Retinal pigment epithelial cell (primary cell): ENCODE measurements around the gene KCND3.

Source experiments
- DNase-seq: peaks from one replicate; pipeline ENCODE4 v3.0.0-alpha.2; 2010; ENCODE audit warnings: low read depth
- H3K4me3 ChIP-seq: 2 replicates; pipeline ENCODE4 v1.5.1; 2011; ENCODE audit warnings: mild to moderate bottlenecking, low read length, control low read depth, moderate library complexity
- TF ChIP-seq, protein P1 (sequence below): conservative IDR thresholded peaks from 2 replicates; pipeline ENCODE4 v1.5.1; 2011; ENCODE audit warnings: low read depth, low read length, control low read depth, inconsistent platforms

Gene KCND3

DNA sequence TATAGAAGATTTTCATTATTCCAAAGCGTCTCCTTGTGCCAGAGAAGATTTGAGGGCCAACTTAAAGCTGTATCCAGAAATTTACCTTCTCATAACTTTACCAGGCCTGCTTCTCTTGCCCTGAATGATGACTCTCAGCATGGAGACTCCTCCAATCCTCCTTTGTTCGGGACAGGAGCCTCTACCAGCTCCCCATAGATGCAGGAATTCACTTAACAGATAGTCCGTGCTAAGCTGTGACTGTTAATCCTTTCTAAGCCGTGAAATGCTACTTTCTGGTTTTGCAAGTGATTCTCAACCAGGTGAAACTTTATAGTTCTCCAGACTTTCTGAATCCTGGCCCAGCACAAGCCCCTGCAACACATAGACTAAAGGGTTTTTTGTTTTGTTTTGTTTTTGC is 31.8 kb upstream of the KCND3 start:
- H3K4me3 ChIP-seq = no peak overlapping the region
- no peak for DNase-seq
- TF ChIP-seq, protein P1, sequence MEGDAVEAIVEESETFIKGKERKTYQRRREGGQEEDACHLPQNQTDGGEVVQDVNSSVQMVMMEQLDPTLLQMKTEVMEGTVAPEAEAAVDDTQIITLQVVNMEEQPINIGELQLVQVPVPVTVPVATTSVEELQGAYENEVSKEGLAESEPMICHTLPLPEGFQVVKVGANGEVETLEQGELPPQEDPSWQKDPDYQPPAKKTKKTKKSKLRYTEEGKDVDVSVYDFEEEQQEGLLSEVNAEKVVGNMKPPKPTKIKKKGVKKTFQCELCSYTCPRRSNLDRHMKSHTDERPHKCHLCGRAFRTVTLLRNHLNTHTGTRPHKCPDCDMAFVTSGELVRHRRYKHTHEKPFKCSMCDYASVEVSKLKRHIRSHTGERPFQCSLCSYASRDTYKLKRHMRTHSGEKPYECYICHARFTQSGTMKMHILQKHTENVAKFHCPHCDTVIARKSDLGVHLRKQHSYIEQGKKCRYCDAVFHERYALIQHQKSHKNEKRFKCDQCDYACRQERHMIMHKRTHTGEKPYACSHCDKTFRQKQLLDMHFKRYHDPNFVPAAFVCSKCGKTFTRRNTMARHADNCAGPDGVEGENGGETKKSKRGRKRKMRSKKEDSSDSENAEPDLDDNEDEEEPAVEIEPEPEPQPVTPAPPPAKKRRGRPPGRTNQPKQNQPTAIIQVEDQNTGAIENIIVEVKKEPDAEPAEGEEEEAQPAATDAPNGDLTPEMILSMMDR = no peak

DNA sequence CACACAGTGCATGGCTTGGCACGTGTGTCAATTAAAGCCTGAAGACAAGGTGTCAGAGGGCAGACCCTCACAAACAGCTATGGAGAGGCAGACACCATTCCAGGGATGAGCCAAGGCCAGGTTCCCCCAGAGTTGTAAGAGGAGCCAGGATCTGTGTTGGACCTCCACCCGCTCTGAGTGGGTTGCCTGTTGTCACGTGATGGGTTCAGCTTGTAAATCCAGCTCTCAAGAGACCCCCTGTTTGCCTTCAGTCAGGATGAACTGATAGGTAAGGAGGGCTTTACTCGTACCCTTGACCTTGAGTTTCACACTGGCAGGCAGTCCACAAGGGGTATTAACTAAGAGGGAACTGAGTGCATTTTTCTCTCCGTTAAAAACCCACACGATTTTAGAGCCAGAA is 27.7 kb upstream of the KCND3 start:
- TF ChIP-seq, protein P1 = no peak
- DNase-seq = no peak
- no peak overlapping the region for H3K4me3 ChIP-seq

DNA sequence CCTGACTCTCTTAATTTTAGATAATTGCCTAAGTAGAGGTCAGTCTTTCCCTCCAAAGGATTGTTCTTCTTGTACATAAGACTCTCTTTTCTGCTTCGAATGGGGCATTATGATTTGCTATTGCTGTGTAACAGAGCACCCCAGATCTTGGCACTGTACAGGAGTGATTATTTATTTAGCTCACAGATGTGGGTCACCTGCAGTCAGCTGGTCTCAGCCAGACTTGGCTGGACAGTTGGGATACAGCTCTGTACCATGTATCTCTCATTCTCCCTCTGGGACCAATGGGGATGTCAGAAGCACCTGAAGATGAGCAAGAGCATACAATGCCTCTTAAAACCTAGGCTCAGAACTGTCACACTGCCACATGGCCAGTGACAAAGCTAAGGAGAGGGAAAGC is 23.4 kb upstream of the KCND3 start:
- no peak overlapping the region for H3K4me3 ChIP-seq
- DNase-seq = no peak
- TF ChIP-seq, protein P1 = no peak

DNA sequence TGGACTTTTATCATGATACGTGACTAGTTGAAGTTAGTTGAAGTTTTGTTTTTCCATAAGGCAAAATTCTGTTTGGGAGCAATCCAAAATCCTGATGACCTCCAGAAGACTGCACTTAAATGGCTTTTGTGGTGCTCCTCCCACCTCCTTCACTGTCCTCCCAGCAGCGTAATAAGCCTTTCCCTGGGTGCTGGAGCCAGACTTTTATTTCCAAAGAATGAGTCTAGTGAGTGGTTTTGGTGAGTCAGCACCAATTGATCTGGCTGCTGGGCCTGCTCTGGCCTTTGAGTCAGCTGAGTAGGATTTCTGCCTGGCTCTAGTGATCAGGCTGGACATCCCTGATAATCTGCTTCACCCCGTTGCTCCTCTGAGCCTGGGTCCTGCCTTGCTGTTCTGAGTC is 21.7 kb upstream of the KCND3 start:
- TF ChIP-seq, protein P1 = no peak
- peak; percentile 12 for DNase-seq

DNA sequence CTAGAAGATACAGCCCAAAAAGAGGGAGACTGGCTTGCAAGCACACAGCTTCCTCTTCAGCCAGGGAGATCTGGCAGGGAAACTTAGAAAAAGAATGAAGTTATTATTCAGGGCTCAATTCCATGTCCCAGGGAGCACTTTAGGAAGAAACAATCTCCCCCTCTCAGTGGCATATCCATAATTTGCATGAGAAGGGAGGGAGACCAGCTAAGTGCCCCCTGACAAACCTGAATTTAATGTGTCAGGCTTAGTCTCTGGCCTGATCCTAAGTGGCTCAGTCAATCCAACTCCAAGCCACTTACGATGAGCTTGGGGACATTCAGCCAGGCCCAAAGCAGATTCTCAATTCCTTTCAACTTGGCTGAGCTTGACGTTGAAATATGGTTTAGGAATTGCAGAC is 17.7 kb upstream of the KCND3 start:
- DNase-seq = no peak
- no peak overlapping the region for H3K4me3 ChIP-seq
- TF ChIP-seq, protein P1 = no peak

More for the DNA sequence above, 21.7 kb upstream of the KCND3 start:
- no peak overlapping the region for H3K4me3 ChIP-seq

DNA sequence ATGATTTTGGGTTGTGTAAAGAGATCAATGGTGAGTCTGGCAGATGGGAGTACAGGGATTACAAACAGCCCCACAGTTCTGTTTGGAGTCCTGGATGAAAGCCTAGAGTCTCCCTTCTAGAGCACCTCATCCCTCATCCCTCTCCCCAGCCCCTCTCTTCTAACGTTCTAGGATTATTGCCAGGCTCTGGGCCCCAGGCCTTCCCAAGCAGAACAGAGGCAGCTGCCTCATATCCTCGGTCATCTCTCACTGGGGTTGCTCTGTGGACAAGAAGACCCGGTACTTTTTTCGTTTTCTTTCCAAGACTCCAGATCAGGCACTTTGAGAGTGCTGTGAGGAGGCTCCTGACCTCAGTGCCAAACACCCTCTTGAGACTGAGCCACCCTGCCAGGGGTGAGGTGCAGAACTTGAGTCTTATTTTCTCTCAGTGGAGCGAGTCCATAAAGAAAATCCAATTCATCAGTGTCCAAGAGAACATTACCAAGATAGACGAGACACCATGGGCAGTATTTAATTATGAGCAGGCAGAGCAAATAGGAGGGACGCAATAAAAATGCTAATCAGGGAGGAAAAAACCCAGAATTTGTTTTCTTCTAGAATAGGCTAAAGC is 17.1 kb upstream of the KCND3 start:
- no peak for DNase-seq
- no peak overlapping the region for H3K4me3 ChIP-seq
- TF ChIP-seq, protein P1 = no peak

DNA sequence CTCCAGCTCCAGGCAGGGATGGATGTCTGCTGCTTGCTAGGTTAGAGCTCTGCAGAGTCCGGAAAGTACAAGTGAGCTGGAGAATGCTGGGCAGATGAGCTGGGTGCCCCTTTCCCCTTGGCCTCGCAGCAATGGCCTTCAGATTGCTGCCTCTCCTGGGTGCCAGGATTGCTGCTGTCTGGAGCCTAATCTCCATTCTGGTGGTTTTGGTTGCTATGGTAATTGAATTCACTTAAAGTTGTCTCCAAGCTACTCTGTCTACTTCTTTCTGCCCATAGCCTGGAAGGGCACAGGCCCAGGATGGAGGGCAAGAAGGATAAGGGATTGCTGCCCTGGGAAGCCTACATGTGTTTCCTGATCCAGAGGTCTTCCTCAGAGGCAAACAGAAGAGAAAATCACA is 14.6 kb upstream of the KCND3 start:
- H3K4me3 ChIP-seq = no peak overlapping the region
- DNase-seq = no peak
- TF ChIP-seq, protein P1 = no peak
